Gastrocnemius medialis (tissue), 4 donors: ENCODE results near the gene PRKCA. TPM values are rescaled to one million over a fixed set of nuclear protein-coding genes. Genes with fewer than 3 reads are reported as not detected.

Experiments
- ATAC-seq, 2 donors: fragments of 150-250 bp; one replicate each; pipeline ENCODE4 v1.9.1; 2016
- DNase-seq, 2 donors: peaks; one replicate each; pipeline ENCODE4 v3.0.0-alpha.2; 2019
- H3K27ac ChIP-seq, 4 donors: fragments of 200-600 bp; sonication (generic); 1 replicate in 1 of 4; 2 replicates in 3 of 4; pipeline ENCODE4 v1.5.1; 2016 to 2018; ENCODE audit warnings: mild to moderate bottlenecking in 2 of 4, moderate library complexity in 1 of 4
- H3K27me3 ChIP-seq, 3 donors: fragments of 200-600 bp; sonication (generic) in 2 of 3; 1 replicate in 1 of 3; 2 replicates in 2 of 3; pipeline versions ENCODE4 v1.5.1 to v1.6.0; 2016 to 2019; ENCODE audit warnings: mild to moderate bottlenecking in 1 of 3, moderate library complexity in 1 of 3
- H3K36me3 ChIP-seq, 2 donors: fragments of 200-600 bp; sonication (generic) in 1 of 2; one replicate each; pipeline ENCODE4 v1.5.1; 2017 to 2018
- H3K4me1 ChIP-seq, 2 donors: fragments of 200-600 bp; sonication (generic) in 1 of 2; one replicate each; pipeline ENCODE4 v1.5.1; 2016 to 2017; ENCODE audit warnings: mild to moderate bottlenecking in 2 of 2
- H3K4me3 ChIP-seq, 4 donors: fragments of 200-600 bp; sonication (generic) in 3 of 4; 1 replicate in 1 of 4; 2 replicates in 3 of 4; pipeline ENCODE4 v1.5.1; 2016 to 2019; ENCODE audit warnings: mild to moderate bottlenecking in 2 of 4
- H3K9me3 ChIP-seq, 3 donors: fragments of 200-600 bp; sonication (generic) in 2 of 3; 1 replicate in 1 of 3; 2 replicates in 2 of 3; pipeline ENCODE4 v1.5.1; 2016 to 2019
- POLR2A ChIP-seq, 2 donors: fragments of 450-650 bp; IDR thresholded peaks; one replicate each; pipeline ENCODE4 v1.6.1; 2017; ENCODE audit warnings: antibody characterized with exemption in 2 of 2, mild to moderate bottlenecking in 2 of 2, moderate library complexity in 2 of 2
- in situ Hi-C, 4 donors: fragments of 200-750 bp; cut with MboI; loops; one replicate each; pipeline versions ENCODE4 v1.15.0 to v1.8.0; 2017; ENCODE audit warnings: low sequenced_read_pairs in 4 of 4
- intact Hi-C: fragments of 100-400 bp; cut with DNase I; formaldehyde crosslinking; loops from one replicate; pipeline ENCODE4 v1.15.1; 2023; ENCODE audit warnings: low total_unique reads
- total RNA-seq, 4 donors: library from RNA; depleted of rRNA; stranded (reverse); fragments of >200 nt; gene quantifications; one replicate each; pipeline versions ENCODE4 v1.1.0 to v1.2.3, GENCODE V29; 2016
- TF ChIP-seq, protein P1 (sequence below), 5 experiments: fragments of 450-650 bp in 3 of 5; fragments of 200-600 bp in 2 of 5; sonication (generic) in 2 of 5; IDR thresholded peaks in 4 of 5; conservative IDR thresholded peaks in 1 of 5; 1 replicate in 4 of 5; 2 replicates in 1 of 5; pipeline ENCODE4 v1.5.1; 2016 to 2019; ENCODE audit warnings: antibody characterized with exemption in 5 of 5, mild to moderate bottlenecking in 3 of 5, moderate library complexity in 3 of 5

Gene PRKCA
- total RNA-seq, 4 donors from 2014 or later: 7.6 to 16.8 (median 11.1) TPM

DNA sequence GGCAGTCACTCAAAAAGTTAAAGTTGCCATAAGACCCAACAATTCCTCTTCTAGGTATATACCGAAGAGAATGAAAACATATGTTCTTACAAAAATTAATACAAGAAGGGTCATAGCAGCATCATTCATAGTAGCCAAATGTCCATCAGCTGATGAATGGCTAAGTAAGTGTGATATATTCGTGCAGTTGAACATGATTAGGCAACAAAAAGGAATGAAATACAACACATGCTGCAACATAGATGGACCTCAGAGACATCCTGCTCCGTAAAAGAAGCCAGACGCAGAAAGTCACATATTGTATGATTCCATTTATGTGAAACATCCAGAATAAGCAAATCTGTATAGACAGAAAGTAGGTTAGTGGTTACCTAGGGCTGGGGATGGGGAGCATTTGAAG lies 303.1 kb downstream of the PRKCA start:
- Histone ChIP-seq H3K36me3 (no peaks in the 10 kb centered on the region), H3K27ac (no peak overlapping the region), H3K27me3 (no peaks in the 10 kb centered on the region), H3K4me3 (no peak overlapping the region), H3K4me1 (no peaks in the 10 kb centered on the region), H3K9me3 (no peaks in the 10 kb centered on the region)
- ATAC-seq: no peak
- no peak for DNase-seq
- in situ Hi-C loops: no loop called here
- intact Hi-C loops: no loop called here
- TF ChIP-seq, protein P1, sequence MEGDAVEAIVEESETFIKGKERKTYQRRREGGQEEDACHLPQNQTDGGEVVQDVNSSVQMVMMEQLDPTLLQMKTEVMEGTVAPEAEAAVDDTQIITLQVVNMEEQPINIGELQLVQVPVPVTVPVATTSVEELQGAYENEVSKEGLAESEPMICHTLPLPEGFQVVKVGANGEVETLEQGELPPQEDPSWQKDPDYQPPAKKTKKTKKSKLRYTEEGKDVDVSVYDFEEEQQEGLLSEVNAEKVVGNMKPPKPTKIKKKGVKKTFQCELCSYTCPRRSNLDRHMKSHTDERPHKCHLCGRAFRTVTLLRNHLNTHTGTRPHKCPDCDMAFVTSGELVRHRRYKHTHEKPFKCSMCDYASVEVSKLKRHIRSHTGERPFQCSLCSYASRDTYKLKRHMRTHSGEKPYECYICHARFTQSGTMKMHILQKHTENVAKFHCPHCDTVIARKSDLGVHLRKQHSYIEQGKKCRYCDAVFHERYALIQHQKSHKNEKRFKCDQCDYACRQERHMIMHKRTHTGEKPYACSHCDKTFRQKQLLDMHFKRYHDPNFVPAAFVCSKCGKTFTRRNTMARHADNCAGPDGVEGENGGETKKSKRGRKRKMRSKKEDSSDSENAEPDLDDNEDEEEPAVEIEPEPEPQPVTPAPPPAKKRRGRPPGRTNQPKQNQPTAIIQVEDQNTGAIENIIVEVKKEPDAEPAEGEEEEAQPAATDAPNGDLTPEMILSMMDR (IDR thresholded peaks at IDR 0.05 in 4 of 5, conservative IDR thresholded peaks at IDR 0.05 in 1 of 5): no peak
- no peak for TF ChIP-seq POLR2A (IDR thresholded peaks at IDR 0.05)

DNA sequence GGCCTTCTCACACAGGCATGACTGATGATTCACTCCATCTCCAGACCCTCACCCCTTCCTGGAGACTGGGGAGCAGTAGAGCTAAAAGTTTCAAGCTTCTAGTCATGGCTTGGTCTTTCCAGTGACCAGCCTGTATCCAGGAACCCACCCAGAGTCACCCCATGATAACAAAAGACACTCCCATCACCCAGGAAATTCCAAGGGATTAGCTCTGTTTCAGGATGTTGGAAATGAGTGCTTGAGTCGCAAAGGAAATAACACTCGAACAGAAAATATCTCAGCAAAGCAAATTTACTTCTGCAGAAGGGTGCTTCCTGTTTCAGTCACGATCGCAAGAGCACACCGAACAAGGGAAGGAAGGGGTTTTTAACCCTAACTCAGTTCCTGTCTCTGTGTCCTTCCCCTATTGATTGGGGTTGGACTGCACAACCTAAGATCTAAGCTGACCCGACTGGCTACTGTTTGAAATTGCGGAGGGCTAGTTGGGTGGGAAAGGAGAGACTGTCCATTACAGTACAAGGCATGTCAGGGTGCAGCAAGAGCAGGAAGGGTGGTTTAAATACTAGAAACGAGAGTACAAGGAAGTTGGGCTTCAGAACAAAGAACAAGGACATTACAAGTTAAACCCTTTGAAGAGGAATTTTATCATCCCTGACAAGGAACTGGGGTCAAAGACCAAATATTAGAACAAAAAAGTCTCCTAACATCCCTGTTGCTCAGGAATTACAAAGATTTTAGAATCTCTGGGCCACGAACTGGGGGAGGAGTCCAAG lies 308.1 kb downstream of the PRKCA start:
- no peaks in the 10 kb centered on the region for H3K4me1 ChIP-seq
- DNase-seq: no peak
- no peaks in the 10 kb centered on the region for H3K36me3 ChIP-seq
- H3K9me3 ChIP-seq: no peaks in the 10 kb centered on the region
- no peak for TF ChIP-seq POLR2A (IDR thresholded peaks at IDR 0.05)
- TF ChIP-seq, protein P1 (IDR thresholded peaks at IDR 0.05 in 4 of 5, conservative IDR thresholded peaks at IDR 0.05 in 1 of 5): no peak
- intact Hi-C loops (no loop called here), in situ Hi-C loops (no loop called here)
- no peaks in the 10 kb centered on the region for H3K27me3 ChIP-seq
- no peak overlapping the region for H3K27ac ChIP-seq
- H3K4me3 ChIP-seq: no peak overlapping the region
- no peak for ATAC-seq

DNA sequence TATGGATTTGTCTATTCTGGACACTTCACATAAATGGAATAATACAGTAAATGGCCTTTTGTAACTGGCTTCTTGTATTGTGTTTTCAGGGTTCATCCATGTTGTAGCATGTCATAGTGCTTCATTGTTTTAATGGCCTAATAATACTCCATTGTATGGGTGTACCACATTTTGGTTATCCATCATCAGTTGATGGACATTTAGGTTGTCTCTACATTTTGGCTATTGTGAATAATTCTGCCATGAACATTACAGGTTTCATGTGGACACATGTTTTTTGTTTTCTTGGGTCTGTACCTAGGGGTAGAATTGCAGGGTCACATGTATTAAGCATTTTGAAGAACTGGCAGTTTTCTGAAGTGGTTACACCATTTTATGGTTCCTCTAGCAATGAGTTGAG lies 309.0 kb downstream of the PRKCA start:
- TF ChIP-seq, protein P1 (IDR thresholded peaks at IDR 0.05 in 4 of 5, conservative IDR thresholded peaks at IDR 0.05 in 1 of 5): no peak
- no peak for TF ChIP-seq POLR2A (IDR thresholded peaks at IDR 0.05)
- ATAC-seq: no peak

DNA sequence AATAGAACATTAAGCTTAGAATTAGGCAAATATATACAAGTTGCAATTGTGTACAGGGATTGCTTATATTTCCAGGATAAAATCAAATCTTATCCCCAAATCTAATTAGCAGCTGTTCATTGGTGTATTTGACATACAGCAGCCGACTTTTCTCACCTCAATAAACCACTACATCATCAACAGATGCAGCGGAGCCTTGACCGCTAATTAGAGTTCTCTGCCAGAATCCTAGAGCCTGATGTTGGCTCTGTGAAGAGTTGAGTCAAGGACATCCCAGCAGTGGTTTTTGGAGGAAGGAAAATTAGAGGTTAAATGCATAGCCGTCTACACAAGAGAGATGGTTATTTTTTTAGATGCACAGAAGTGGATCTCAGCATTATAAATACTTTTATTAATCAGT lies 310.6 kb downstream of the PRKCA start:
- DNase-seq: no peak
- Histone ChIP-seq H3K4me3 (no peak overlapping the region), H3K4me1 (no peaks in the 10 kb centered on the region), H3K27me3 (no peaks in the 10 kb centered on the region), H3K27ac (no peak overlapping the region), H3K36me3 (no peaks in the 10 kb centered on the region), H3K9me3 (no peaks in the 10 kb centered on the region)
- in situ Hi-C loops: no loop called here
- TF ChIP-seq, protein P1 (IDR thresholded peaks at IDR 0.05 in 4 of 5, conservative IDR thresholded peaks at IDR 0.05 in 1 of 5): no peak
- TF ChIP-seq POLR2A (IDR thresholded peaks at IDR 0.05): no peak
- no peak for ATAC-seq
- intact Hi-C loops: no loop called here

More for the DNA sequence above, 309.0 kb downstream of the PRKCA start:
- in situ Hi-C loops: no loop called here
- Histone ChIP-seq H3K36me3 (no peaks in the 10 kb centered on the region), H3K4me1 (no peaks in the 10 kb centered on the region), H3K9me3 (no peaks in the 10 kb centered on the region), H3K4me3 (no peak overlapping the region), H3K27me3 (no peaks in the 10 kb centered on the region), H3K27ac (no peak overlapping the region)
- intact Hi-C loops: no loop called here
- no peak for DNase-seq
